LNCAP (cell line): ENCODE results near the gene PRKG1.

ENCODE experiments used
- TF ChIP-seq, protein P1 (sequence below): fragments of 450-650 bp; IDR thresholded peaks from 2 replicates; pipeline ENCODE4 v1.5.1; 2017; ENCODE audit warnings: mild to moderate bottlenecking

Gene PRKG1

GRCh38 chr10:51718804-51719291 is 644.6 kb downstream of the PRKG1 start:
- TF ChIP-seq, protein P1, sequence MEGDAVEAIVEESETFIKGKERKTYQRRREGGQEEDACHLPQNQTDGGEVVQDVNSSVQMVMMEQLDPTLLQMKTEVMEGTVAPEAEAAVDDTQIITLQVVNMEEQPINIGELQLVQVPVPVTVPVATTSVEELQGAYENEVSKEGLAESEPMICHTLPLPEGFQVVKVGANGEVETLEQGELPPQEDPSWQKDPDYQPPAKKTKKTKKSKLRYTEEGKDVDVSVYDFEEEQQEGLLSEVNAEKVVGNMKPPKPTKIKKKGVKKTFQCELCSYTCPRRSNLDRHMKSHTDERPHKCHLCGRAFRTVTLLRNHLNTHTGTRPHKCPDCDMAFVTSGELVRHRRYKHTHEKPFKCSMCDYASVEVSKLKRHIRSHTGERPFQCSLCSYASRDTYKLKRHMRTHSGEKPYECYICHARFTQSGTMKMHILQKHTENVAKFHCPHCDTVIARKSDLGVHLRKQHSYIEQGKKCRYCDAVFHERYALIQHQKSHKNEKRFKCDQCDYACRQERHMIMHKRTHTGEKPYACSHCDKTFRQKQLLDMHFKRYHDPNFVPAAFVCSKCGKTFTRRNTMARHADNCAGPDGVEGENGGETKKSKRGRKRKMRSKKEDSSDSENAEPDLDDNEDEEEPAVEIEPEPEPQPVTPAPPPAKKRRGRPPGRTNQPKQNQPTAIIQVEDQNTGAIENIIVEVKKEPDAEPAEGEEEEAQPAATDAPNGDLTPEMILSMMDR: no peak

GRCh38 chr10:51724038-51724437 is 649.8 kb downstream of the PRKG1 start:
- TF ChIP-seq, protein P1: no peak

DNA sequence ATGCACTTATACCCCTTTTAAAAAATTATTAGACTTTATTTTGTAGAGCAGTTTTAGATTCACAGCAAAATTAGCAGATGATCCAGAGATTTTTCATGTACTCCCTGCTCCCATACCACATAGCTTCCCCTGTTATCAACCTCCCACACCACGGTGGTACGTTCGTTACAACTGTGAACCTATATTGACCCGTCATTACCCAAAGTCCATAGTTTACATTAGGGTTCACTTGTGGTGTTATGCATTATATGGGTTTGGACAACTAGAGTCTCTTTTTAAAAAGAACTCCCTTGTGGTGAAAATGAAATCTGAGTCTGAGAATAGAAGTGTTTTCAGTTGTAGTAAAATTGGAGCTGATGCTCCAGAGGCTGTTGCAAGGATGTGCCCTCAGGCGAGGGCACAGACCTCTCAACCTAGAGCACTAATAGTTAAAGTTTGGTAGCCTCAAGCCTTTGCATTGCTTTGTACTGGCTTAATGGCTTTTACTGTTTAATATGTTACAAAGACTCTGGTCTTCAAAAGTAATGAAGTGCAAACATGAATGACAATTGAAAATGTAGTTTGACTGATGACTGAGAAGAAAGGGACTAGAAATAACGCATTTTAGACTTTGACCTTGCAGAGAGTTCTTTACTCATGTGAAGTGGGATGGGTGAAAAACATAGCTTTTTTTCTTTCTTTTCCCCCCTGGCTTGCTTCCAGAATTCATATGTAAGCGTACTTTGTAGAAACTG is 655.7 kb downstream of the PRKG1 start:
- TF ChIP-seq, protein P1: no peak

- TF ChIP-seq, protein P1: no peak
Observed at GRCh38 chr10:51733057-51733456, 658.8 kb downstream of the PRKG1 start.

- TF ChIP-seq, protein P1: no peak
Observed at GRCh38 chr10:51743146-51743545, 668.9 kb downstream of the PRKG1 start.

GRCh38 chr10:51744235-51745000 is 670.1 kb downstream of the PRKG1 start:
- TF ChIP-seq, protein P1: no peak

GRCh38 chr10:51745397-51745796 is 671.1 kb downstream of the PRKG1 start:
- TF ChIP-seq, protein P1: no peak
